ENCODE measurements around the gene C16orf89. TPM values are rescaled to one million over a fixed set of nuclear protein-coding genes. Genes with fewer than 3 reads are reported as not detected.
"Not testable (repeated sequence)": the region's sequence is repeated elsewhere in the genome, so short reads cannot be mapped to it uniquely, and the experiment has no call there.

C16orf89 gene
- total RNA-seq, 1 experiment from 2014 or later: not detected

GRCh38 chr16:5045499-5046115 lies 20.1 kb downstream of the C16orf89 start:
- no peak overlapping the region for H2AFZ ChIP-seq (ENCODE audit: low read length)
- H3K79me2 ChIP-seq (ENCODE audit: low read length): no peaks in the 10 kb centered on the region
- intact Hi-C loops (cut with micrococcal nuclease): no loop called here
- no TSS peak for BruUV-seq (replicated peaks)
- no peak overlapping the region for H3K27ac ChIP-seq (ENCODE audit: low read length)
- no peaks in the 10 kb centered on the region for H4K20me1 ChIP-seq (ENCODE audit: low read length)
- H3K9me2 ChIP-seq (replicated peaks; ENCODE audit: low read length): no peaks in the 10 kb centered on the region
- ATAC-seq (no peak), DNase-seq (no peak)
- no peaks in the 10 kb centered on the region for H3K27me3 ChIP-seq (ENCODE audit: low read length)
- no peaks in the 10 kb centered on the region for H3K36me3 ChIP-seq (ENCODE audit: low read depth, low read length)
- H3K4me3 ChIP-seq (ENCODE audit: low read length): no peak overlapping the region
- ChIA-PET POLR2A (ENCODE audit: unreplicated experiment) (no interaction called here), CTCF (no interaction called here)
- no peaks in the 10 kb centered on the region for H3F3A ChIP-seq (ENCODE audit: low read length, unreplicated experiment)
- peaks cover 9% of the 10 kb centered on the region for H3K4me1 ChIP-seq (ENCODE audit: insufficient read depth, low read length)
- no peak overlapping the region for H3K9ac ChIP-seq (ENCODE audit: low read length)
- no peak for TF ChIP-seq CTCF (conservative IDR thresholded peaks at IDR 0.05; ENCODE audit: low read depth, low read length)
- no peak for TF ChIP-seq EZH2 (IDR thresholded peaks at IDR 0.05; ENCODE audit: low read length, unreplicated experiment)
- no peak for TF ChIP-seq EZH2phosphoT487 (IDR thresholded peaks at IDR 0.05; ENCODE audit: borderline replicate concordance, low read length)
- H3K4me2 ChIP-seq (ENCODE audit: low read length): no peak overlapping the region
- no peaks in the 10 kb centered on the region for H3K9me3 ChIP-seq (ENCODE audit: low read length)

- ATAC-seq; H3K9me2 ChIP-seq (replicated peaks; ENCODE audit: low read length); intact Hi-C loops (cut with micrococcal nuclease); POLR2A ChIA-PET (ENCODE audit: unreplicated experiment); H3F3A ChIP-seq (ENCODE audit: low read length, unreplicated experiment); H3K27ac ChIP-seq (ENCODE audit: low read length); H2AFZ ChIP-seq (ENCODE audit: low read length); DNase-seq; H3K27me3 ChIP-seq (ENCODE audit: low read length); CTCF ChIA-PET; H3K9me3 ChIP-seq (ENCODE audit: low read length); H3K4me3 ChIP-seq (ENCODE audit: low read length); H4K20me1 ChIP-seq (ENCODE audit: low read length); H3K36me3 ChIP-seq (ENCODE audit: low read depth, low read length); H3K9ac ChIP-seq (ENCODE audit: low read length); BruUV-seq (replicated peaks); H3K4me1 ChIP-seq (ENCODE audit: insufficient read depth, low read length); H3K4me2 ChIP-seq (ENCODE audit: low read length); H3K79me2 ChIP-seq (ENCODE audit: low read length): not testable (repeated sequence)
Measured at GRCh38 chr16:5044581-5044980, 21.2 kb downstream of the C16orf89 start.

- CTCF ChIA-PET: no interaction called here
- no peak for DNase-seq
- TF ChIP-seq EZH2 (IDR thresholded peaks at IDR 0.05; ENCODE audit: low read length, unreplicated experiment): no peak
- TF ChIP-seq EZH2phosphoT487 (IDR thresholded peaks at IDR 0.05; ENCODE audit: borderline replicate concordance, low read length): no peak
- TF ChIP-seq CTCF (conservative IDR thresholded peaks at IDR 0.05; ENCODE audit: low read depth, low read length): no peak
Measured at GRCh38 chr16:5044011-5044540, 21.7 kb downstream of the C16orf89 start.

More at GRCh38 chr16:5044011-5044540, 21.7 kb downstream of the C16orf89 start:
- no peaks in the 10 kb centered on the region for H3K79me2 ChIP-seq (ENCODE audit: low read length)
- H3K9me3 ChIP-seq (ENCODE audit: low read length): no peaks in the 10 kb centered on the region
- intact Hi-C loops (cut with micrococcal nuclease): no loop called here
- H3K4me2 ChIP-seq (ENCODE audit: low read length): no peak overlapping the region
- peaks cover 9% of the 10 kb centered on the region for H3K4me1 ChIP-seq (ENCODE audit: insufficient read depth, low read length)
- H3K27me3 ChIP-seq (ENCODE audit: low read length): no peaks in the 10 kb centered on the region
- H2AFZ ChIP-seq (ENCODE audit: low read length): no peak overlapping the region
- no TSS peak for BruUV-seq (replicated peaks)
- ATAC-seq: no peak
- no peak overlapping the region for H3K9ac ChIP-seq (ENCODE audit: low read length)
- H3K4me3 ChIP-seq (ENCODE audit: low read length): no peak overlapping the region
- H3K27ac ChIP-seq (ENCODE audit: low read length): no peak overlapping the region
- H3K9me2 ChIP-seq (replicated peaks; ENCODE audit: low read length): no peaks in the 10 kb centered on the region
- H4K20me1 ChIP-seq (ENCODE audit: low read length): no peaks in the 10 kb centered on the region
- H3K36me3 ChIP-seq (ENCODE audit: low read depth, low read length): no peaks in the 10 kb centered on the region
- H3F3A ChIP-seq (ENCODE audit: low read length, unreplicated experiment): no peaks in the 10 kb centered on the region
- POLR2A ChIA-PET (ENCODE audit: unreplicated experiment): no interaction called here
